GM12872 (cell line): ENCODE results near the gene NRARP.

Experiments
- TF ChIP-seq, protein P1 (sequence below): IDR thresholded peaks from 3 replicates; pipeline ENCODE4 v1.5.1; 2011; ENCODE audit warnings: low read depth, mild to moderate bottlenecking, low read length, moderate library complexity; ENCODE audit not compliant: insufficient read depth

NRARP gene

DNA sequence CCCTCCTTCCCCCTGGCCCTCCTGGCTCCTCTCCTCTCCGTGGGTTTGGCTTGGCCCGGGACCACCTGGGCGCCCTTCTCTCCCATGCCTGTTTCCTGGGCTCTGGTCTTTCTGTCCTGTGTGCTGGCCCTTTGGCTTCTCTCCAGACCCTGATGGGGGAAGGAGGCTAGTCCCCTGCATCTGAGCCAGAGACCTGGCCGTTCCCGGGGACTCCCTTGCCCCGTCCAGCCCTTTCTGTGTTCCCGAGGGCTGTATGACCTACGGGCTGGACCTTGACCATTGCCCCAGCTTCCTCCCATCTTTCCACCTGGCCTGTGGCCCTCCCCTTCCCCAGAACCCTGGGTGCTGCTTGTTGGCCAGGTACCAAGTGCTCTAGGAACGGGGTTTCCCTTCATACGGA is 38.6 kb downstream of the NRARP start:
- TF ChIP-seq, protein P1, sequence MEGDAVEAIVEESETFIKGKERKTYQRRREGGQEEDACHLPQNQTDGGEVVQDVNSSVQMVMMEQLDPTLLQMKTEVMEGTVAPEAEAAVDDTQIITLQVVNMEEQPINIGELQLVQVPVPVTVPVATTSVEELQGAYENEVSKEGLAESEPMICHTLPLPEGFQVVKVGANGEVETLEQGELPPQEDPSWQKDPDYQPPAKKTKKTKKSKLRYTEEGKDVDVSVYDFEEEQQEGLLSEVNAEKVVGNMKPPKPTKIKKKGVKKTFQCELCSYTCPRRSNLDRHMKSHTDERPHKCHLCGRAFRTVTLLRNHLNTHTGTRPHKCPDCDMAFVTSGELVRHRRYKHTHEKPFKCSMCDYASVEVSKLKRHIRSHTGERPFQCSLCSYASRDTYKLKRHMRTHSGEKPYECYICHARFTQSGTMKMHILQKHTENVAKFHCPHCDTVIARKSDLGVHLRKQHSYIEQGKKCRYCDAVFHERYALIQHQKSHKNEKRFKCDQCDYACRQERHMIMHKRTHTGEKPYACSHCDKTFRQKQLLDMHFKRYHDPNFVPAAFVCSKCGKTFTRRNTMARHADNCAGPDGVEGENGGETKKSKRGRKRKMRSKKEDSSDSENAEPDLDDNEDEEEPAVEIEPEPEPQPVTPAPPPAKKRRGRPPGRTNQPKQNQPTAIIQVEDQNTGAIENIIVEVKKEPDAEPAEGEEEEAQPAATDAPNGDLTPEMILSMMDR: no peak

DNA sequence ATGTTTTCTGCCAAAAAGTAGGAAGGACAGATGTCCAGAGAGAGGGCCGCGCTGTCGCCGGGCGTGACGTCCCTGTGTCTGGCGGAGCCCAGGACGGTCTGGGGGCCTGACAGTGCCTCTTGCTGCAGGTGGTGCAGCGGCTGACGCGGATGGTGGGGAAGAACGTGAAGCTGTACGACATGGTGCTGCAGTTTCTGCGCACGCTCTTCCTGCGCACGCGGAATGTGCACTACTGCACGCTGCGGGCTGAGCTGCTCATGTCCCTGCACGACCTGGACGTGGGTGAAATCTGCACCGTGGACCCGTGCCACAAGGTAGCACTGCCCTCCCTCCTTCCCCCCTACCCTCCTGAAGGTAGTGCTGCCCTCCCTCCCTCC is 39.2 kb downstream of the NRARP start:
- TF ChIP-seq, protein P1: no peak

DNA sequence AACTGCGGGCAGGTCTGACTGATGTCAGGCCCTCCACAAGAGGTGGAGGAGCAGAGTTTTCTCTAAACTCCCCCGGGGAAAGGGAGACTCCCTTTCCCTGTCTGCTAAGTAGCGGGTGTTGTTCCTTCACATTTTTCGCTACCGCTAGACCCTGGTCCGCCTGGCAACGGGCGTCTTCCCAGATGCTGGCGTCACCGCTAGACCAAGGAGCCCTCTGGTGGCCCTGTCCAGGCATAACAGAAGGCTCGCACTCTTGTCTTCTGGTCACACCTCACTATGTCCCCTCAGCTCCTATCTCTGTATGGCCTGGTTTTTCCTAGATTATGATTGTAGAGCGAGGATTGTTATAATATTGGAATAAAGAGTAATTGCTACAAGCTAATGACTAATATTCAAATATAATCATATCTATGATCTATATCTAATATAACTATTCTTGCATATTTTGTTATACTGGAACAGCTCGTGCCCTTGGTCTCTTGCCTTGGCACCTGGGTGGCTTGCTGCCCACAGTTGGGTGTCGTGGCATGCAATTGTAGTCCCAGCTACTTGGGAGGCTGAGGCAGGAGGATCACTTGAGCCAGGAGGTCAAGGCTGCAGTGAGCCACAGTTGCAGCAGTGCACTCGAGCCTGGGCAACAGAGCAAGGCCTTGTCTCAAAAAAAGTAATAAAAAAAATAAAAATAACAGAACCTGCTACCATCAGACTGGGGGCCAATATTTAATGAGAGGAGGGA is 39.7 kb downstream of the NRARP start:
- TF ChIP-seq, protein P1: peak; percentile 25; the same call in 2 of the 3 replicates

DNA sequence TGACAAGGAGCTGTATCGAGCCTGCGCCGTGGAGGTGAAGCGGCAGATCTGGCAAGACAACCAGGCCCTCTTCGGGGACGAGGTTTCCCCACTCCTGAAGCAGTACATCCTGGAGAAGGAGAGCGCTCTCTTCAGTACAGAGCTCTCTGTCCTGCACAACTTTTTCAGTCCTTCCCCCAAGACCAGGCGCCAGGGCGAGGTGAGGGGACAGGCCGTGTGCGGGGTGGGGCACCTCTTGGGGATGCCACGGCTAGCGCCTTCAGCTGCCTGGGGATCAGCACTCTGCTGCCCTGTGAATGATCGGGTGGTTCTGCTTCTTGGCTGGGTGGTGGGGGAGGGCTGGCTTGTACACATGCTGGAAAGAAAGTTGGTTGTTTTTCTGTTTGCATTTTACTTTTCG is 45.2 kb downstream of the NRARP start:
- TF ChIP-seq, protein P1: no peak

DNA sequence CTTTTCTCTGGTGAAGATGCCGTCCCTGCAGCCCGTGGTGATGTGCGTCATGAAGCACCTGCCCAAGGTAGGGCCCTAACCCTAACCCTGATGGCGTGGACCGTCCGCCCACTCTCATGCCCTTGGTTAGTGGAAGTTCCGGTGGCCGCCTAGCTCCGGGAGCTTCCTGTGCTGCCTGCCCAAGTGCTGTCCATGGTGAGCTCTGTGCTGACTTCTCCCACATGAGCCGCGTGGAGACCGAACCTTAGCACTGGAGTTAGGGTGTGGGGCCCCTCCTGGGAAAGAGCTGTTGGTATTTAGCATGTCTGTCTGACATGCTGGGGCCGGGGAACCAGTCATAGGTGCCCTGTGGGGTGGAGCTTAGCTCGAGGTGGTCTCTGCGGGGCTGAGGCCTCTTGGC is 45.7 kb downstream of the NRARP start:
- TF ChIP-seq, protein P1: no peak

DNA sequence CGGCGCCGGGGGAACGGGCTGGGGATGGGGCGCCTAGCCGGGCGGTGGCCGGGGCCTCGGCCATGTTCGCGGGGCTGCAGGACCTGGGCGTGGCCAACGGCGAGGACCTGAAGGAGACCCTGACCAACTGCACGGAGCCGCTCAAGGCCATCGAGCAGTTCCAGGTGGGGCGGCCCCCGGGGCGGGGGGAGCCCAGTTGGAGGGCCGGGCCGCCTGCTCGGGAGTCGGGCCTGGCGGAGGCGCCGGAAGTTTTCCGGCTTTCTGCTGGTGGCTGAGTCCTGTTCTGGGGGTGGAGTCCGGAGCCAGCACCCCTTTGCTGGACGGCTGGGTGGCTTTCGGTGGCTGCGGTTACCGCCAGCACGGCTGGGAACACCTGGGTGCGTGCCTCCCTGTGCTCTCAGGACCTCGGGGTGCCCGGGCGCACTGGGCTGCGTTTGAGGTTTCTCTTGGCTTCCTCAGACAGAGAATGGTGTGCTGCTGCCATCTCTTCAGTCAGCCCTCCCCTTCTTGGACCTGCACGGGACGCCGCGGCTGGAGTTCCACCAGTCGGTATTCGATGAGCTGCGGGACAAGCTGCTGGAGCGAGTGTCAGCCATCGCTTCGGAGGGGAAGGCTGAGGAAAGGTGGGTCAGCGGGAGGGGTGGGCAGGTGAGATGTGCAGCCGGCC is 46.5 kb downstream of the NRARP start:
- TF ChIP-seq, protein P1: no peak

DNA sequence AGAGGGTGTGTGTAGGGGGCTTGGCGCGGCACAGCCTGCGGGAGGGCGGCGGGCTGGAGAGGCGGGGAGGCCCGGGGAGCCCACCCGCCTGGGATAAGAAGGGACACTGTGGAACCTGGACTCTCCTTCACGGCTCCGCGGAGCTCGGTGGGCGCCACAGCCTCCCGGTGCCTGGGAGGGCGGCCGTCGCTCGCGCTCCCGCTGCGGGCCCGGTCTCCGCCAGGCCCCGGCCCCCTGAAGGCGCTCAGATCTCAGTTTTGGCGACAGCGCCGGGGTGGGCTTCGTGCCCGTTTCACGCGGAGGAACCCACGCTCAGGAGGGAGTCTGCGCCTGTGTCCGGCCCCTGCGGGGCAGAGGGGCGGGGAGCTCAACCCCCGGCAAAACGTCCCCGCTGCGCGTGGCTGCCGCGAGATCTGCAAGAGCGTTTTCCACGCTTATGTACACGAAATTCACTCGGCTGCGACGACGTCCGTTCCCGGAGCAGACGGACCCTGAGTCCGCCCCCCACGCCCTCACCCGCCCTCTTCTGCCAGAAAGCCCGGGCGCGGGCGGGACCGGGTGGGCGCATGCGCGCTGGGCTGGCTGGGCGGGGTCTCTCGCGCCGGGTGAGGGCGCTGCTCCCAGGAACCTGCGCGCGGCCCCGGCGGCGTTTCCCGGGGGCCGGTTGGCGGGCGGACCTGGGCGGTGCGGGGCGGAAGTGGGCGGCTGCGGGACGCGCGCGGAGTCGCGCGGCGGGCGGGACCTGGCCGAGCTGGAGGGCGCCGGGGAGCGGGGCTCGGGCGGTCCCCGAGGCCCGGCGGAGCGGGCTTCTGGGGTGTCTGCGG is 47.2 kb downstream of the NRARP start, which contains the start of gene NELFB:
Gene NELFB (plus strand): TSS at position 704 of the 824 bp plus-strand sequence.
- TF ChIP-seq, protein P1: no peak
